H1 (cell line): ENCODE measurements around the gene ZBTB1. TPM values are rescaled to one million over a fixed set of nuclear protein-coding genes. Genes with fewer than 3 reads are reported as not detected.

ENCODE experiments used
- CTCF ChIA-PET: fragments of 300-600 bp; sonication (Branson Sonifier 250); formaldehyde crosslinking; loops from one replicate; lab custom pipeline; 2021; ENCODE audit not compliant: partially characterized antibody; lab: Charles Lee
- POLR2A ChIA-PET: fragments of 300-600 bp; sonication (Branson Sonifier 250); formaldehyde crosslinking; loops from one replicate; lab custom pipeline; 2021; ENCODE audit warnings: inconsistent platforms; ENCODE audit not compliant: partially characterized antibody; lab: Charles Lee
- DNase-seq, 2 experiments: peaks; one replicate each; pipeline versions ENCODE4 v3.0.0 to v3.0.0-alpha.2; 2010 to 2022; ENCODE audit warnings: low spot score in 2 of 2, low read depth in 1 of 2, mixed read lengths in 1 of 2
- FAIRE-seq: peaks from 2 replicates; lab custom pipeline; 2011; peaks lifted over from hg19 to GRCh38; lab: Jason Lieb, UNC
- H2AFZ ChIP-seq: 2 replicates; pipeline ENCODE4 v1.8.1; 2012; ENCODE audit warnings: low read length, inconsistent platforms
- H2AK5ac ChIP-seq: 2 replicates; pipeline ENCODE4 v1.6.1; 2013; ENCODE audit warnings: low read depth, low read length
- H2BK120ac ChIP-seq: replicated peaks from 2 replicates; pipeline ENCODE3; 2013; ENCODE audit warnings: low read depth, low read length, inconsistent platforms
- H2BK12ac ChIP-seq: 2 replicates; pipeline ENCODE4 v1.6.1; 2013; ENCODE audit warnings: low read depth, low read length
- H2BK15ac ChIP-seq: 2 replicates; pipeline ENCODE4 v1.6.1; 2013; ENCODE audit warnings: low read length
- H2BK20ac ChIP-seq: 2 replicates; pipeline ENCODE4 v1.6.1; 2013; ENCODE audit warnings: low read length
- H2BK5ac ChIP-seq: 2 replicates; pipeline ENCODE4 v1.6.1; 2013; ENCODE audit warnings: low read depth, low read length
- H3K14ac ChIP-seq: 2 replicates; pipeline ENCODE4 v1.6.1; 2013; ENCODE audit warnings: inconsistent platforms; ENCODE audit not compliant: insufficient read length
- H3K18ac ChIP-seq: 2 replicates; pipeline ENCODE4 v1.6.1; 2013; ENCODE audit warnings: low read length; ENCODE audit errors: extremely low read depth
- H3K23ac ChIP-seq: 2 replicates; pipeline ENCODE4 v1.6.1; 2013; ENCODE audit warnings: inconsistent platforms; ENCODE audit not compliant: insufficient read length
- H3K23me2 ChIP-seq: 2 replicates; pipeline ENCODE4 v1.6.1; 2013; ENCODE audit warnings: low read depth, low read length
- H3K27ac ChIP-seq: 2 replicates; pipeline ENCODE4 v1.6.1; 2011; ENCODE audit warnings: low read depth, low read length, inconsistent platforms
- H3K27me3 ChIP-seq, 4 experiments: replicated peaks in 1 of 4; 1 replicate in 1 of 4; 2 replicates in 3 of 4; pipeline versions ENCODE4 v1.6.1 to v1.8.1; 2011 to 2013; ENCODE audit warnings: low read length in 3 of 4, mild to moderate bottlenecking in 3 of 4, inconsistent platforms in 2 of 4, mixed read lengths in 2 of 4, moderate library complexity in 1 of 4; ENCODE audit not compliant: control insufficient read depth in 3 of 4, insufficient read depth in 3 of 4; ENCODE audit errors: extremely low read depth in 1 of 4
- H3K36me3 ChIP-seq, 4 experiments: 2 replicates each; pipeline versions ENCODE4 v1.6.1 to v1.8.1; 2011 to 2013; ENCODE audit warnings: mild to moderate bottlenecking in 4 of 4, low read length in 3 of 4, moderate library complexity in 2 of 4, control low read depth in 1 of 4, inconsistent platforms in 1 of 4; ENCODE audit not compliant: insufficient read depth in 4 of 4, control insufficient read depth in 2 of 4
- H3K4ac ChIP-seq: replicated peaks from 2 replicates; pipeline ENCODE3; 2013; ENCODE audit warnings: low read length, low read depth, mixed read lengths, inconsistent platforms; ENCODE audit not compliant: insufficient read length
- H3K4me1 ChIP-seq, 4 experiments: replicated peaks in 1 of 4; 1 replicate in 1 of 4; 2 replicates in 3 of 4; pipeline versions ENCODE4 v1.6.1 to v1.8.1; 2011 to 2013; ENCODE audit warnings: low read length in 3 of 4, inconsistent platforms in 2 of 4, mixed read lengths in 1 of 4; ENCODE audit not compliant: insufficient read depth in 4 of 4, control insufficient read depth in 3 of 4
- H3K4me2 ChIP-seq, 2 experiments: 2 replicates each; pipeline versions ENCODE4 v1.6.1 to v1.8.1; 2011 to 2013; ENCODE audit warnings: low read depth in 2 of 2, low read length in 2 of 2, control low read depth in 1 of 2, inconsistent platforms in 1 of 2, mild to moderate bottlenecking in 1 of 2; ENCODE audit not compliant: insufficient read depth in 1 of 2
- H3K4me3 ChIP-seq, 4 experiments: fragments of 200-600, 300-600 bp in 1 of 4; sonication (generic), shearing (Covaris generic), sonication (Bioruptor Twin) in 1 of 4; 2 replicates each; pipeline versions ENCODE4 v1.5.1 to v1.8.1; 2011 to 2016; ENCODE audit warnings: low read length in 4 of 4, low read depth in 3 of 4, control low read depth in 2 of 4, inconsistent platforms in 2 of 4, mild to moderate bottlenecking in 2 of 4, mixed read lengths in 1 of 4, moderate library complexity in 1 of 4; ENCODE audit not compliant: insufficient read depth in 2 of 4; ENCODE audit errors: extremely low read depth in 1 of 4
- H3K56ac ChIP-seq: replicated peaks from 2 replicates; pipeline ENCODE3; 2013; ENCODE audit warnings: low read depth, mild to moderate bottlenecking, mixed read lengths, low read length, inconsistent platforms; ENCODE audit not compliant: insufficient read length
- H3K79me1 ChIP-seq: 2 replicates; pipeline ENCODE4 v1.6.1; 2013; ENCODE audit warnings: low read depth, low read length, control low read depth
- H3K79me2 ChIP-seq, 2 experiments: 2 replicates each; pipeline versions ENCODE4 v1.6.1 to v1.8.1; 2012 to 2013; ENCODE audit warnings: low read length in 2 of 2, mild to moderate bottlenecking in 2 of 2, inconsistent platforms in 1 of 2; ENCODE audit not compliant: insufficient read depth in 2 of 2, control insufficient read depth in 1 of 2
- H3K9ac ChIP-seq, 4 experiments: replicated peaks in 1 of 4; 1 replicate in 1 of 4; 2 replicates in 3 of 4; pipeline versions ENCODE4 v1.6.1 to v1.8.1; 2011 to 2013; ENCODE audit warnings: low read depth in 3 of 4, low read length in 3 of 4, control low read depth in 2 of 4, mild to moderate bottlenecking in 2 of 4, moderate library complexity in 2 of 4, inconsistent platforms in 1 of 4; ENCODE audit errors: extremely low read depth in 1 of 4
- H3K9me3 ChIP-seq, 2 experiments: 2 replicates each; pipeline versions ENCODE4 v1.6.1 to v1.8.1; 2012 to 2013; ENCODE audit warnings: mild to moderate bottlenecking in 2 of 2, moderate library complexity in 2 of 2, control low read depth in 1 of 2, inconsistent platforms in 1 of 2, low read depth in 1 of 2, low read length in 1 of 2, mixed read lengths in 1 of 2; ENCODE audit not compliant: insufficient read depth in 2 of 2
- H4K20me1 ChIP-seq, 2 experiments: replicated peaks in 1 of 2; 2 replicates each; pipeline versions ENCODE3 to v1.8.1; 2011 to 2013; ENCODE audit warnings: inconsistent platforms in 2 of 2, low read length in 2 of 2, mild to moderate bottlenecking in 1 of 2; ENCODE audit not compliant: insufficient read depth in 2 of 2, control insufficient read depth in 1 of 2
- H4K5ac ChIP-seq: 2 replicates; pipeline ENCODE4 v1.6.1; 2013; ENCODE audit warnings: low read length, low read depth, mixed read lengths, inconsistent platforms; ENCODE audit not compliant: insufficient read length
- H4K8ac ChIP-seq: 2 replicates; pipeline ENCODE4 v1.8.0; 2013; ENCODE audit warnings: mild to moderate bottlenecking, moderate library complexity, low read length, inconsistent platforms; ENCODE audit not compliant: insufficient read depth; ENCODE audit errors: extremely low read depth
- H4K91ac ChIP-seq: replicated peaks from 2 replicates; pipeline ENCODE3; 2013; ENCODE audit warnings: low read length, mixed read lengths, inconsistent platforms; ENCODE audit not compliant: insufficient read length
- BCL11A ChIP-seq, 2 experiments: IDR thresholded peaks; one replicate each; pipeline ENCODE4 v1.6.1; 2011; ENCODE audit warnings: low read depth in 2 of 2, low read length in 2 of 2, mild to moderate bottlenecking in 2 of 2
- CREB1 ChIP-seq: IDR thresholded peaks from 2 replicates; pipeline ENCODE4 v1.6.1; 2012; ENCODE audit warnings: inconsistent platforms
- CTCF ChIP-seq, 3 experiments: IDR thresholded peaks; 1 replicate in 2 of 3; 2 replicates in 1 of 3; pipeline versions ENCODE4 v1.5.1 to v1.6.1; 2011; ENCODE audit warnings: low read length in 3 of 3, mild to moderate bottlenecking in 3 of 3, inconsistent platforms in 2 of 3, low read depth in 1 of 3, moderate library complexity in 1 of 3; ENCODE audit not compliant: insufficient read depth in 1 of 3; ENCODE audit errors: control extremely low read depth in 1 of 3
- JUND ChIP-seq: IDR thresholded peaks from 2 replicates; pipeline ENCODE4 v1.6.1; 2011; ENCODE audit warnings: mild to moderate bottlenecking, improper control_type of control experiment, low read length
- KDM4A ChIP-seq: IDR thresholded peaks from one replicate; pipeline ENCODE4 v1.7.1; 2012; ENCODE audit warnings: low read depth, mild to moderate bottlenecking, moderate library complexity, low read length, inconsistent platforms; ENCODE audit not compliant: severe bottlenecking
- MAFK ChIP-seq: IDR thresholded peaks from 2 replicates; pipeline ENCODE4 v1.6.1; 2012; ENCODE audit warnings: low read depth, mild to moderate bottlenecking, improper control_type of control experiment, low read length
- RBBP5 ChIP-seq: IDR thresholded peaks from 2 replicates; pipeline ENCODE4 v1.7.1; 2012; ENCODE audit warnings: low read depth, mild to moderate bottlenecking, inconsistent platforms, low read length, moderate library complexity, borderline replicate concordance
- SIRT6 ChIP-seq: IDR thresholded peaks from one replicate; pipeline ENCODE4 v1.7.1; 2012; ENCODE audit warnings: low read length, inconsistent platforms
- SP1 ChIP-seq: IDR thresholded peaks from 2 replicates; pipeline ENCODE4 v1.6.1; 2011; ENCODE audit warnings: low read depth, low read length
- SUZ12 ChIP-seq: fragments of 200-600 bp; sonication (generic); IDR thresholded peaks from 2 replicates; pipeline ENCODE4 v1.6.1; 2012; ENCODE audit warnings: mild to moderate bottlenecking, inconsistent platforms, low read length, moderate library complexity, mixed read lengths
- TAF1 ChIP-seq: IDR thresholded peaks from 2 replicates; pipeline ENCODE4 v1.6.1; 2011; ENCODE audit warnings: mild to moderate bottlenecking, low read depth, low read length
- ZNF274 ChIP-seq: IDR thresholded peaks from 2 replicates; pipeline ENCODE4 v1.7.0; 2012; ENCODE audit warnings: low read length, borderline replicate concordance; ENCODE audit errors: extremely low read depth
- WGBS, 2 experiments: shearing (Covaris generic) in 1 of 2; methylation state at CpG; one replicate each; pipeline versions ENCODE4 v1.1.6 to v1.1.7; 2013 to 2015; ENCODE audit warnings: low lambda C conversion rate in 2 of 2, mixed read lengths in 2 of 2, inconsistent platforms in 1 of 2, low coverage in 1 of 2, missing lambda C conversion rate in 1 of 2; ENCODE audit not compliant: insufficient replicate concordance in 2 of 2, insufficient coverage in 1 of 2, insufficient read length in 1 of 2; ENCODE audit errors: extremely low coverage in 1 of 2, missing lambda C conversion rate in 1 of 2; 5-methylcytosine and 5-hydroxymethylcytosine counted together
- polyA plus RNA-seq, 7 experiments: library from polyadenylated mRNA; depleted of rRNA in 3 of 7; stranded (reverse) in 5 of 7; unstranded in 2 of 7; fragments of >200 nt in 5 of 7; fragments of 200-250 nt in 2 of 7; gene quantifications; 1 replicate in 5 of 7; 2 replicates in 1 of 7; 4 replicates in 1 of 7; pipeline versions ENCODE4 v1.2.1 to v1.2.3, GENCODE V29; 2011 to 2013; ENCODE audit warnings: missing spikeins in 2 of 7, mixed read lengths in 2 of 7
- total RNA-seq: library from RNA; stranded (reverse); fragmentation: NEBNext Ultra II Directional; extraction: Animal tissue kit (Norgen Biotek cat#: 25700); gene quantifications from 2 replicates; pipeline ENCODE4 v1.2.1, GENCODE V29; 2021

The ZBTB1 gene
- total and polyA plus RNA-seq, 2 of the 8 experiments (the other 6 are each of a cell fraction or from before 2014, with no cell fraction given), result 13.6 to 27.5 TPM

- H4K91ac ChIP-seq, result no peak overlapping the region
- H3K79me2 ChIP-seq, result no peaks in the 10 kb centered on the region
- H4K20me1 ChIP-seq, result no peaks in the 10 kb centered on the region
- H3K36me3 ChIP-seq, result no peaks in the 10 kb centered on the region
- peaks cover 1 to 10% (median 7%) of the 10 kb centered on the region in 4 experiments; a peak in 6 of 7 replicates for H3K27me3 ChIP-seq
- no peak overlapping the region for H3K9ac ChIP-seq
- no peak overlapping the region for H3K4ac ChIP-seq
- no peak overlapping the region for H4K8ac ChIP-seq
- no peak overlapping the region for H2AK5ac ChIP-seq
- no peak overlapping the region for H3K23ac ChIP-seq
- peaks cover 0 to 6% (median 3%) of the 10 kb centered on the region in 4 experiments; a peak in 5 of 7 replicates for H3K4me1 ChIP-seq
- FAIRE-seq, result no peak
- no peak overlapping the region for H3K56ac ChIP-seq
- H2BK12ac ChIP-seq, result no peak overlapping the region
- CTCF ChIA-PET, result interaction anchor here (0.6 to 2.6 kb wide), 7 partner anchors 9 to 245 kb away, joined by 3 to 10 read pairs (median 3); partner anchors contain the start of gene HSPA2
- peaks cover 4% of the 10 kb centered on the region; the same call in 1 of the 2 replicates for H3K23me2 ChIP-seq
- H2BK5ac ChIP-seq, result no peak overlapping the region
- WGBS, 2 experiments, result 79% methylated on average over 4 of the region's 4 CpGs; no CpG with 5 or more reads in 1 of the 2 experiments
- H3K9me3 ChIP-seq, result no peaks in the 10 kb centered on the region
- H3K4me3 ChIP-seq, result no peak overlapping the region
- H2AFZ ChIP-seq, result 0 out of 2 replicates have a peak overlapping the region, but pooled peaks have one; percentile 92
- no peak overlapping the region for H2BK20ac ChIP-seq
- H3K18ac ChIP-seq, result no peak overlapping the region
- no peak overlapping the region for H3K4me2 ChIP-seq
- no peak overlapping the region for H3K14ac ChIP-seq
- H3K27ac ChIP-seq, result no peak overlapping the region
- no peak overlapping the region for H2BK120ac ChIP-seq
- POLR2A ChIA-PET, result interaction anchor here (0.8 to 4.6 kb wide), 3 partner anchors 8 to 51 kb away, joined by 3 to 35 read pairs (median 4); partner anchors contain the start of gene HSPA2
- DNase-seq, result no peak
- H2BK15ac ChIP-seq, result no peak overlapping the region
- H3K79me1 ChIP-seq, result no peaks in the 10 kb centered on the region
- H4K5ac ChIP-seq, result no peak overlapping the region
- no peak for TF ChIP-seq BCL11A (IDR thresholded peaks at IDR 0.05; ENCODE audit: low read depth in 2 of 2, low read length in 2 of 2)
- TF ChIP-seq ZNF274, result no peak
- TF ChIP-seq JUND, result no peak
- no peak for TF ChIP-seq SIRT6
- TF ChIP-seq SUZ12, result no peak
- TF ChIP-seq KDM4A, result no peak
- no peak for TF ChIP-seq CTCF (IDR thresholded peaks at IDR 0.05; ENCODE audit: control extremely low read depth in 1 of 3, insufficient read depth in 1 of 3, low read depth in 1 of 3, low read length in 3 of 3)
- no peak for TF ChIP-seq RBBP5
- TF ChIP-seq MAFK, result no peak
- TF ChIP-seq CREB1, result no peak
- TF ChIP-seq TAF1, result no peak
- no peak for TF ChIP-seq SP1
Observed at GRCh38 chr14:64554556-64554955, 50.0 kb downstream of the ZBTB1 start.
